B cell (primary cell): ENCODE results near the gene CHRNA5.

Experiments used
- EZH2 ChIP-seq: IDR thresholded peaks from 2 replicates; pipeline ENCODE4 v1.6.1; 2012; ENCODE audit warnings: borderline replicate concordance, low read depth, mild to moderate bottlenecking, moderate library complexity, low read length; ENCODE audit not compliant: insufficient read depth, poor library complexity, severe bottlenecking
- TF ChIP-seq, protein P1 (sequence below): fragments of 200-600 bp; IDR thresholded peaks from one replicate; pipeline ENCODE4 v1.8.0; 2022; ENCODE audit warnings: antibody characterized with exemption, mild to moderate bottlenecking

DNA sequence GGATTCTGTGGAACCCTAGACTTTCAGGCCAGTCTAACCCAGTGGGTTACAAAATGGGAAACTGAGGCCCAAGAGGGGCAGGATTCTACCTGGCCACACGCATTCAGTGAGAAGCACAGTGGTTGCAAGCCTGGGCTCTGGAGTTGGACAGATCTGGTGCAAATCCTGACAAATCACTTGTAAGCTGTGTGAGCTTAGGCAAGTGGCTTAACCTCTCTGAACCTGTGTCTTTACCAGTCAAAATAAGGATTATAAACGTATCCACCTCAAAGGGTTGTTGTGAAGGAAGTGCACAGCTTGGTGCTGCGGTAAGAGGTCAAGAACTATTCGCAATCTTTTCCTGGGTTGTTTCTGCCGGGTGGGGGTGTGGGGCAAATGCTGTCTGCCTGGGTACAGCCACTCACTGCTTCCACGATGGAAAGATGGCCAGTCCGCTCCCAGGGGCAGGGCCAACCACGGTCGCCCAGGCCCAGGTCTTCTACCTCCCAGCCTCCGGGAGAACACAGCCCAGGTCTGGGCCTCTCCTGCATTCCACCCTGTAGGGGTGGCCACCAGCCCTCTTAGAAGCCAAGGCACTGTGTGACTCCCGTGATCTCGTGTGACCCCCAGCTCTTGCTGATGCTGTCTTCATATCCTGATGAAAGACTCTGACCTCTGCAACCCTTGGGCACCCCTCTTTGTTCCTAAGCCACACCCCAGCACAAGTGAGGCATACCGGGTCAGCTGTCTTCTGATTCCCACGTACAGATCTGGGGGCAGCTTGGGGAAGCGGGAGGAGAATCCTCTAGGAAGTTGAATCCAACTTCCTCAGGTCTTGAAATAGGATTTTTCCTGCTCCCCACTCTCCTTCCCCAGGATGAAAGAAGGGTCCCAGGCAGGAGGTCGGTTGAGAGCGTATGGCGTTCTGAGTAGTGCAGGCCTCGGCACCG lies 54.0 kb downstream of the CHRNA5 start:
- TF ChIP-seq, protein P1, sequence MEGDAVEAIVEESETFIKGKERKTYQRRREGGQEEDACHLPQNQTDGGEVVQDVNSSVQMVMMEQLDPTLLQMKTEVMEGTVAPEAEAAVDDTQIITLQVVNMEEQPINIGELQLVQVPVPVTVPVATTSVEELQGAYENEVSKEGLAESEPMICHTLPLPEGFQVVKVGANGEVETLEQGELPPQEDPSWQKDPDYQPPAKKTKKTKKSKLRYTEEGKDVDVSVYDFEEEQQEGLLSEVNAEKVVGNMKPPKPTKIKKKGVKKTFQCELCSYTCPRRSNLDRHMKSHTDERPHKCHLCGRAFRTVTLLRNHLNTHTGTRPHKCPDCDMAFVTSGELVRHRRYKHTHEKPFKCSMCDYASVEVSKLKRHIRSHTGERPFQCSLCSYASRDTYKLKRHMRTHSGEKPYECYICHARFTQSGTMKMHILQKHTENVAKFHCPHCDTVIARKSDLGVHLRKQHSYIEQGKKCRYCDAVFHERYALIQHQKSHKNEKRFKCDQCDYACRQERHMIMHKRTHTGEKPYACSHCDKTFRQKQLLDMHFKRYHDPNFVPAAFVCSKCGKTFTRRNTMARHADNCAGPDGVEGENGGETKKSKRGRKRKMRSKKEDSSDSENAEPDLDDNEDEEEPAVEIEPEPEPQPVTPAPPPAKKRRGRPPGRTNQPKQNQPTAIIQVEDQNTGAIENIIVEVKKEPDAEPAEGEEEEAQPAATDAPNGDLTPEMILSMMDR = no peak
- no peak for TF ChIP-seq EZH2
